Spleen (tissue), 11 donors: ENCODE measurements around the gene L3MBTL1. TPM values are rescaled to one million over a fixed set of nuclear protein-coding genes. Genes with fewer than 3 reads are reported as not detected.

Source experiments
- DNase-seq: peaks from one replicate; pipeline ENCODE4 v3.0.0-alpha.2; 2020
- H3K27ac ChIP-seq, 8 donors: fragments of 200-600 bp; sonication (generic) in 7 of 8; 1 replicate in 4 of 8; 2 replicates in 4 of 8; pipeline versions ENCODE4 v1.5.0 to v1.8.0; 2016 to 2021; ENCODE audit warnings: inconsistent platforms in 4 of 8, mild to moderate bottlenecking in 4 of 8, moderate library complexity in 1 of 8
- H3K27me3 ChIP-seq, 7 donors: fragments of 200-600 bp; sonication (generic) in 6 of 7; replicated peaks in 1 of 7; 1 replicate in 4 of 7; 2 replicates in 3 of 7; pipeline versions ENCODE4 v1.5.0 to v1.8.0; 2016 to 2021; ENCODE audit warnings: inconsistent platforms in 3 of 7, mild to moderate bottlenecking in 1 of 7
- H3K36me3 ChIP-seq, 6 donors: fragments of 200-600 bp; sonication (generic) in 5 of 6; 1 replicate in 4 of 6; 2 replicates in 2 of 6; pipeline versions ENCODE4 v1.5.0 to v1.8.0; 2016 to 2021; ENCODE audit warnings: inconsistent platforms in 2 of 6
- H3K4me1 ChIP-seq, 6 donors: fragments of 200-600 bp; sonication (generic) in 5 of 6; 1 replicate in 3 of 6; 2 replicates in 3 of 6; pipeline versions ENCODE4 v1.5.0 to v1.8.0; 2016 to 2021; ENCODE audit warnings: inconsistent platforms in 3 of 6
- H3K4me3 ChIP-seq, 8 donors: fragments of 200-600 bp; sonication (generic) in 7 of 8; 1 replicate in 4 of 8; 2 replicates in 4 of 8; pipeline versions ENCODE4 v1.5.0 to v1.8.0; 2016 to 2021; ENCODE audit warnings: inconsistent platforms in 4 of 8, mild to moderate bottlenecking in 4 of 8, moderate library complexity in 2 of 8
- H3K9me3 ChIP-seq, 8 donors: fragments of 200-600 bp; sonication (generic) in 7 of 8; 1 replicate in 4 of 8; 2 replicates in 4 of 8; pipeline versions ENCODE4 v1.5.0 to v1.8.0; 2016 to 2021; ENCODE audit warnings: inconsistent platforms in 4 of 8
- POLR2A ChIP-seq, 3 donors: fragments of 450-650 bp; IDR thresholded peaks; one replicate each; pipeline ENCODE4 v1.5.1; 2017; ENCODE audit warnings: antibody characterized with exemption in 3 of 3, mild to moderate bottlenecking in 1 of 3
- POLR2AphosphoS5 ChIP-seq, 3 donors: sonication (generic); formaldehyde crosslinking; IDR thresholded peaks; one replicate each; pipeline ENCODE4 v1.5.1; 2017; ENCODE audit warnings: antibody characterized with exemption in 3 of 3
- WGBS, 5 donors: extraction: QIAGEN DNeasy Blood & Tissue Kit in 3 of 5; methylation state at CpG; one replicate each; pipeline versions ENCODE4 v1.1.5 to v1.1.7; 2013 to 2018; 5-methylcytosine and 5-hydroxymethylcytosine counted together
- intact Hi-C: fragments of 100-400 bp; cut with DNase I; formaldehyde crosslinking; loops from one replicate; pipeline ENCODE4 v1.15.0; 2023; ENCODE audit warnings: low total_unique reads
- polyA plus RNA-seq, 3 donors: library from polyadenylated mRNA; stranded (reverse); fragments of 200-250 nt; gene quantifications; one replicate each; pipeline ENCODE4 v1.2.1, GENCODE V29; 2013
- total RNA-seq, 7 donors: library from RNA; depleted of rRNA in 3 of 7; stranded (reverse); fragments of >200 nt in 3 of 7; fragmentation: NEBNext Ultra II Directional in 4 of 7; extraction: Animal tissue kit (Norgen Biotek cat#: 25700) in 4 of 7; gene quantifications; one replicate each; pipeline versions ENCODE4 v1.1.0 to v1.2.1, GENCODE V29; 2016 to 2021
- TF ChIP-seq, protein P1 (sequence below), 11 experiments: fragments of 200-600 bp in 7 of 11; fragments of 450-650 bp in 4 of 11; sonication (generic) in 4 of 11; IDR thresholded peaks in 8 of 11; conservative IDR thresholded peaks in 3 of 11; 1 replicate in 7 of 11; 2 replicates in 4 of 11; pipeline versions ENCODE4 v1.4.0 to v1.8.0; 2016 to 2021; ENCODE audit warnings: antibody characterized with exemption in 11 of 11, inconsistent platforms in 4 of 11, mild to moderate bottlenecking in 1 of 11
- donor health status: healthy with polysubstance abuse.
- donor health status: DM: no; HTN: no; CAD: no; lungs with moderate emphysema.
- donor health status: DM: no; HTN: no; CAD: no.
- donor health status: Bipolar disorder and iron deficiency.
- donor health status: healthy.
- donor health status: DM: no; HTN: no; CAD: no.
- donor health status: DM: yes; HTN: yes; CAD: no.

L3MBTL1 gene
- total and polyA plus RNA-seq, 10 donors = 3.1 to 19.1 (median 14.1) TPM

DNA sequence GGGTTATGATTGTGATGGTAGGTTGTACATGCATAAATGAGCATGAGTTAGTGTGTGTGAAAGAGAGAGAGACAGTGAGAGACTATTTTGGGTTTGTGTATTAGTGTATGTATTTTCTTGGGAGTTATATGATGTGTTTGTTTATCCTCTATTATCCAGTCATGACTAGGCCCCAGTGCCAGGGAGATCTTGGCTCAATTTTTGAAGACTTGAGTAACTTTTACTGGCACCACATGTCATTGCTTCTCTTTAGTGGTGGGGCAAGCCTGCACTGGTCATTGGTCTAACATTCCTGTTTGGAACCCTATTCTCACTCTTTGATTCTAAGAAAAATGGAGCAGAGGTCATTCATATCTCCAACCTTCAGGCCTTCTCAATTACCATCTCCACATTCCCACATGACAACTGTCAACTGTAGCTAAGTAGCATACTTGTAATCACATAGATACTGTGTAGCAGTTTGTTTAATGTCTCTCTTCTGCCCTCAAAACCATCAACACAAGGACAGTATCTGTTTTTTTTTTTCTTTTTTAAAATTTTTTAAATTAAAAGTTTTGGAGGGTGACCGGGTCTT, 8.8 kb downstream of the L3MBTL1 start:
- Histone ChIP-seq H3K27ac (no peak overlapping the region), H3K4me1 (peaks cover 0 to 21% (median 9%) of the 10 kb centered on the region in 6 donors), H3K4me3 (no peak overlapping the region), H3K36me3 (peaks cover 0 to 6% (median 0%) of the 10 kb centered on the region in 6 donors), H3K27me3 (no peaks in the 10 kb centered on the region), H3K9me3 (peaks cover 0 to 6% (median 0%) of the 10 kb centered on the region in 8 donors)
- 88 to 96% (median 93%) methylated on average over 1 of the region's 1 CpG for WGBS, 5 donors
- DNase-seq = no peak
- TF ChIP-seq, protein P1, sequence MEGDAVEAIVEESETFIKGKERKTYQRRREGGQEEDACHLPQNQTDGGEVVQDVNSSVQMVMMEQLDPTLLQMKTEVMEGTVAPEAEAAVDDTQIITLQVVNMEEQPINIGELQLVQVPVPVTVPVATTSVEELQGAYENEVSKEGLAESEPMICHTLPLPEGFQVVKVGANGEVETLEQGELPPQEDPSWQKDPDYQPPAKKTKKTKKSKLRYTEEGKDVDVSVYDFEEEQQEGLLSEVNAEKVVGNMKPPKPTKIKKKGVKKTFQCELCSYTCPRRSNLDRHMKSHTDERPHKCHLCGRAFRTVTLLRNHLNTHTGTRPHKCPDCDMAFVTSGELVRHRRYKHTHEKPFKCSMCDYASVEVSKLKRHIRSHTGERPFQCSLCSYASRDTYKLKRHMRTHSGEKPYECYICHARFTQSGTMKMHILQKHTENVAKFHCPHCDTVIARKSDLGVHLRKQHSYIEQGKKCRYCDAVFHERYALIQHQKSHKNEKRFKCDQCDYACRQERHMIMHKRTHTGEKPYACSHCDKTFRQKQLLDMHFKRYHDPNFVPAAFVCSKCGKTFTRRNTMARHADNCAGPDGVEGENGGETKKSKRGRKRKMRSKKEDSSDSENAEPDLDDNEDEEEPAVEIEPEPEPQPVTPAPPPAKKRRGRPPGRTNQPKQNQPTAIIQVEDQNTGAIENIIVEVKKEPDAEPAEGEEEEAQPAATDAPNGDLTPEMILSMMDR (IDR thresholded peaks at IDR 0.05 in 8 of 11, conservative IDR thresholded peaks at IDR 0.05 in 3 of 11) = no peak
- no peak for TF ChIP-seq POLR2AphosphoS5 (IDR thresholded peaks at IDR 0.05)
- TF ChIP-seq POLR2A (IDR thresholded peaks at IDR 0.05) = no peak
- intact Hi-C loops = no loop called here

DNA sequence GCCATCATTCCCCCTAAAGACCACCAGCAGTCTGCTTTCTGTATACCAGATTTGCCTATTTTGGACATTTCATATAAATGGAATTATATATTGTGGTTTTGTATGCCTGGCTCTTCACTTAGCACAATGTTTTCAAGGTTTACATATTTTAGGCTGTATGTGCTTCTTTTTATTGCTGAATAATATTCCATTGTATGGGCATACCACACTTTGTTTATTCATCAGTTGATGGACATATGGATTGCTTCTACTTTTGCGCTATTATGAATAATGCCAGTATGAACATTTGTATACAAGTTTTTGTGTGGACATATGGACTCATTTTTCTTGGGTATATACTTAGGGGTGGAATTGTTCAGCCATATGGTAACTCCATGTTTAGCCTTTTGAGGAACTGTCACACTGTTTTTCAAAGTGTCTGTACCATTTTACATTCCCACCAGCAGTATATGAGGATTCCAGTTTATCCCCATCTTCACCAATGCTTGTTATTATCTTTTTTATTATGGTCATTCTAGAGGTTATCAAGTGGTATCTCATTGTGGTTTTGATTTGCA, 12.7 kb downstream of the L3MBTL1 start:
- TF ChIP-seq POLR2AphosphoS5 (IDR thresholded peaks at IDR 0.05) (no peak), POLR2A (IDR thresholded peaks at IDR 0.05) (no peak)
- TF ChIP-seq, protein P1 (IDR thresholded peaks at IDR 0.05 in 8 of 11, conservative IDR thresholded peaks at IDR 0.05 in 3 of 11) = no peak
- 92 to 100% (median 100%) methylated on average over 1 of the region's 1 CpG for WGBS, 5 donors
- H3K27me3 ChIP-seq = no peaks in the 10 kb centered on the region
- peaks cover 0 to 9% (median 5%) of the 10 kb centered on the region in 6 donors for H3K4me1 ChIP-seq
- peaks cover 0 to 6% (median 0%) of the 10 kb centered on the region in 6 donors for H3K36me3 ChIP-seq
- H3K27ac ChIP-seq = no peak overlapping the region
- H3K4me3 ChIP-seq = no peak overlapping the region
- H3K9me3 ChIP-seq = peaks cover 0 to 11% (median 0%) of the 10 kb centered on the region in 8 donors
- intact Hi-C loops = no loop called here
- no peak for DNase-seq

GRCh38 chr20:43525021-43525420, 17.5 kb downstream of the L3MBTL1 start:
- Histone ChIP-seq H3K27me3 (no peaks in the 10 kb centered on the region), H3K9me3 (peaks cover 0 to 9% (median 0%) of the 10 kb centered on the region in 8 donors), H3K36me3 (peaks cover 0 to 5% (median 0%) of the 10 kb centered on the region in 6 donors), H3K4me3 (no peak overlapping the region), H3K4me1 (no peaks in the 10 kb centered on the region), H3K27ac (no peak overlapping the region)
- no peak for TF ChIP-seq POLR2AphosphoS5 (IDR thresholded peaks at IDR 0.05)
- TF ChIP-seq, protein P1 (IDR thresholded peaks at IDR 0.05 in 8 of 11, conservative IDR thresholded peaks at IDR 0.05 in 3 of 11) = no peak
- no peak for TF ChIP-seq POLR2A (IDR thresholded peaks at IDR 0.05)
- no peak for DNase-seq
- intact Hi-C loops = no loop called here
- 76 to 89% (median 85%) methylated on average over 5 of the region's 5 CpGs for WGBS, 5 donors

- peaks cover 0 to 14% (median 0%) of the 10 kb centered on the region in 6 donors for H3K36me3 ChIP-seq
- no peak overlapping the region for H3K4me3 ChIP-seq
- no peak for DNase-seq
- 77 to 90% (median 82%) methylated on average over 8 of the region's 8 CpGs for WGBS, 5 donors
- intact Hi-C loops = no loop called here
- H3K27me3 ChIP-seq = no peaks in the 10 kb centered on the region
- H3K4me1 ChIP-seq = no peaks in the 10 kb centered on the region
- peaks cover 0 to 6% (median 0%) of the 10 kb centered on the region in 8 donors for H3K9me3 ChIP-seq
- TF ChIP-seq POLR2A (IDR thresholded peaks at IDR 0.05) = no peak
- no peak for TF ChIP-seq POLR2AphosphoS5 (IDR thresholded peaks at IDR 0.05)
- TF ChIP-seq, protein P1 (IDR thresholded peaks at IDR 0.05 in 8 of 11, conservative IDR thresholded peaks at IDR 0.05 in 3 of 11) = no peak
- H3K27ac ChIP-seq = no peak overlapping the region
Observed at GRCh38 chr20:43528258-43528875, 20.9 kb downstream of the L3MBTL1 start.
